OCI-LY1 (cell line): ENCODE results near the gene AGBL1.

Experiments
- CTCF ChIP-seq: fragments of 200-600 bp; sonication (generic), shearing (Covaris generic); IDR thresholded peaks from 2 replicates; pipeline ENCODE4 v1.5.1; 2017; ENCODE audit warnings: mild to moderate bottlenecking, antibody characterized with exemption, low read length, moderate library complexity, mixed read lengths
- EZH2 ChIP-seq: fragments of 200-600 bp; sonication (generic), shearing (Covaris generic); IDR thresholded peaks from 2 replicates; pipeline ENCODE4 v1.8.0; 2017; ENCODE audit warnings: borderline replicate concordance, mixed run types, mild to moderate bottlenecking, antibody characterized with exemption, low read length, moderate library complexity, mixed read lengths

DNA sequence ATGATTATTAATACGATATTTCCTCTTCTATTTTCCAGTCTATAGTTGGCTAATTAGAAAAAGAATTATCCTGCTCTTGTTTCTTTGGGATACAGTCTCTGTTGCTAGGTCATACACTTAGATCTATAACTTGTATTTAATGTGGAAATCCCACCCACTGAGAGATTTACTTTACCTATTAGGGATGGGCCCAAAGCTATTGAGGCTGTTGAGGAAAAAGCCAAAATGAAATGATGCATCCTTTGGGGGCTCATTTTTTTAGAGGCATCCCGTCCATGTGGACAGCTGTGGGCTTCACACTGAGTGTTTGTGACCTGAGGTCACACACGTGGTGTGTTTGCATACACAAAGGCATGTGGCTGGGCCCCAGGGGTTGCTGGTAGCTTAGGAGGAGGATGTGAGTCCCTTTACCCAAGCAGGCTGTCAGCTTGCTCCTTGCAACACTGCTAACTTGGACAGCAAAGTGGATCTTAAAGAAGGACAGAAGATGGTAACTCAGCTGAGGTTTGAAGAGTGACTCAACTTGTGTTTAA is 477.4 kb downstream of the AGBL1 start:
- TF ChIP-seq EZH2 (no peak), CTCF (no peak)
